BE2C (cell line): ENCODE data around the gene NHERF1.

Experiments
- DNase-seq: peaks from one replicate; pipeline ENCODE4 v3.0.0-alpha.2; 2020
- H3K27me3 ChIP-seq: fragments of 250-450 bp; sonication (Bioruptor Pico); 2 replicates; pipeline ENCODE4 v1.5.1; 2020; ENCODE audit warnings: mild to moderate bottlenecking
- H3K36me3 ChIP-seq: fragments of 250-450 bp; sonication (Bioruptor Pico); 2 replicates; pipeline ENCODE4 v1.5.1; 2020; ENCODE audit warnings: mild to moderate bottlenecking
- H3K4me1 ChIP-seq: fragments of 250-450 bp; sonication (Bioruptor Pico); 2 replicates; pipeline ENCODE4 v1.5.1; 2020
- H3K4me3 ChIP-seq: 2 replicates; pipeline ENCODE4 v1.5.1; 2011; ENCODE audit warnings: low read depth, low read length
- H3K9me3 ChIP-seq: fragments of 250-450 bp; sonication (Bioruptor Pico); 2 replicates; pipeline ENCODE4 v1.5.1; 2020
- TF ChIP-seq, protein P1 (sequence below): IDR thresholded peaks from 2 replicates; pipeline ENCODE4 v1.5.1; 2012; ENCODE audit warnings: mild to moderate bottlenecking, low read depth, low read length

The NHERF1 gene

DNA sequence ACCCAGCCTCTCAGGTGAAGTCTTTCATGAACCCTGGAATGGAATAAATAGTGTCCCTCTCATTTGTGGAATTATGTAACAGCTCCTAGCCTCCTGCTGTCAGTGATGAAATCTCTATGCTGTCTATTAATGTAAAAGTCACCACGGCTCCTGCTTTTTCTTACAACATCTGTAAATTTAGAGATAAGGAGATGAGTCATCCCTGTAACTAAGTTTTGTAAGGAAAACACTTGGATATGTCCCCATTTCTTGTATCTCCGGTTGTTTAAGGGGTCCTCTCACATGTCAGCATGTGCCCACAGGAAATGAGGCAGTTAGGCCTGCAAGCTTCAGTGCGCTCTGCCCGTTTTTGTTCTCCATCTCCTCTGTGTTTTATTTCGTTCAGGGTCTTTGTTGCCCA lies 30.5 kb downstream of the NHERF1 start:
- H3K27me3 ChIP-seq: no peaks in the 10 kb centered on the region
- H3K4me3 ChIP-seq: no peak overlapping the region
- DNase-seq: no peak
- no peaks in the 10 kb centered on the region for H3K9me3 ChIP-seq
- peaks cover 3% of the 10 kb centered on the region; the same call in 1 of the 2 replicates for H3K36me3 ChIP-seq
- H3K4me1 ChIP-seq: no peaks in the 10 kb centered on the region
- TF ChIP-seq, protein P1, sequence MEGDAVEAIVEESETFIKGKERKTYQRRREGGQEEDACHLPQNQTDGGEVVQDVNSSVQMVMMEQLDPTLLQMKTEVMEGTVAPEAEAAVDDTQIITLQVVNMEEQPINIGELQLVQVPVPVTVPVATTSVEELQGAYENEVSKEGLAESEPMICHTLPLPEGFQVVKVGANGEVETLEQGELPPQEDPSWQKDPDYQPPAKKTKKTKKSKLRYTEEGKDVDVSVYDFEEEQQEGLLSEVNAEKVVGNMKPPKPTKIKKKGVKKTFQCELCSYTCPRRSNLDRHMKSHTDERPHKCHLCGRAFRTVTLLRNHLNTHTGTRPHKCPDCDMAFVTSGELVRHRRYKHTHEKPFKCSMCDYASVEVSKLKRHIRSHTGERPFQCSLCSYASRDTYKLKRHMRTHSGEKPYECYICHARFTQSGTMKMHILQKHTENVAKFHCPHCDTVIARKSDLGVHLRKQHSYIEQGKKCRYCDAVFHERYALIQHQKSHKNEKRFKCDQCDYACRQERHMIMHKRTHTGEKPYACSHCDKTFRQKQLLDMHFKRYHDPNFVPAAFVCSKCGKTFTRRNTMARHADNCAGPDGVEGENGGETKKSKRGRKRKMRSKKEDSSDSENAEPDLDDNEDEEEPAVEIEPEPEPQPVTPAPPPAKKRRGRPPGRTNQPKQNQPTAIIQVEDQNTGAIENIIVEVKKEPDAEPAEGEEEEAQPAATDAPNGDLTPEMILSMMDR: no peak

DNA sequence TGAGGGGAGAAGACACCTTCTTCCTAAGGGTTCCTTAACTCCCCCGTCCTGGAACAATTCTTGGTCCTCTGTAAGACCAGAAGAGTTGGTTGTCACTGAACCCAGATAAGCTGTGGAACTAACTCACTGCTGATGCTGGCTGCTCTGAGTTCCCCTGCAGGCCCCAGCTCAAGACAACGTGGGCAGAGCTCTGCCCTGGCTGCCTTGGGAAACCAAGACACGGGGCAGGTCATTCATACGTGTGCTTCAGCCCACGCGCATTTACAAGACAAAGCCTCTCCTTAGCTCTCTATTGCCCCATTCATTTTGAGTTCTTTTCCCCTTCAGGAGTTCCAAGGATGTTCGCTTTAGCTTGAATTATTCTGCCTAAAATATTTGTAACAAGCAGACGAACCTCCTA lies 31.1 kb downstream of the NHERF1 start:
- Histone ChIP-seq H3K4me3 (no peak overlapping the region), H3K4me1 (no peaks in the 10 kb centered on the region), H3K9me3 (no peaks in the 10 kb centered on the region), H3K27me3 (no peaks in the 10 kb centered on the region), H3K36me3 (peaks cover 3% of the 10 kb centered on the region; the same call in 1 of the 2 replicates)
- DNase-seq: no peak
- TF ChIP-seq, protein P1: no peak

DNA sequence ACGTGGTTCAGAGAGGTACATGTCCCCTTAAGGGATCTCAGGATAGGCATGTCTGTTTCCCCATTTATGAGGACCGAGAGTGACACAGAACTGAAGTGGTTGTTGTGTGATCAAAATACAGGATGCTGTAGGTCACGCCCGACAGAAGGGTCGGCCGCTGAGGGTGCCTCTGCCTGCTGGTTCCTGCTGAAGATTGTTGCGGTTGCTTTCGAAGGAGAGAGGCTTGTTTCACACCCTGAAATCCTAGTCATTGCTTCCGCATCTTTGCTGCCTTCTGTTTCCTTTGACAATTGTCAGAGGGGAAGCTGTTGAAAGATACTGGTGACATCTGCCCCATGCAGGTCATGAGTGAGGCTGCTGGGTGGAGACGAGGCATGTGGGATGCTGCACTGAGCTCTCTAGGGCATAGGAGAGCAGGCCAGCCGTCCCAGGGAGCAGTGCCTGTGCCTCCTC lies 31.5 kb downstream of the NHERF1 start:
- TF ChIP-seq, protein P1: no peak
- Histone ChIP-seq H3K4me3 (no peak overlapping the region), H3K27me3 (no peaks in the 10 kb centered on the region), H3K36me3 (peaks cover 3% of the 10 kb centered on the region; the same call in 1 of the 2 replicates), H3K9me3 (no peaks in the 10 kb centered on the region), H3K4me1 (no peaks in the 10 kb centered on the region)
- DNase-seq: no peak

DNA sequence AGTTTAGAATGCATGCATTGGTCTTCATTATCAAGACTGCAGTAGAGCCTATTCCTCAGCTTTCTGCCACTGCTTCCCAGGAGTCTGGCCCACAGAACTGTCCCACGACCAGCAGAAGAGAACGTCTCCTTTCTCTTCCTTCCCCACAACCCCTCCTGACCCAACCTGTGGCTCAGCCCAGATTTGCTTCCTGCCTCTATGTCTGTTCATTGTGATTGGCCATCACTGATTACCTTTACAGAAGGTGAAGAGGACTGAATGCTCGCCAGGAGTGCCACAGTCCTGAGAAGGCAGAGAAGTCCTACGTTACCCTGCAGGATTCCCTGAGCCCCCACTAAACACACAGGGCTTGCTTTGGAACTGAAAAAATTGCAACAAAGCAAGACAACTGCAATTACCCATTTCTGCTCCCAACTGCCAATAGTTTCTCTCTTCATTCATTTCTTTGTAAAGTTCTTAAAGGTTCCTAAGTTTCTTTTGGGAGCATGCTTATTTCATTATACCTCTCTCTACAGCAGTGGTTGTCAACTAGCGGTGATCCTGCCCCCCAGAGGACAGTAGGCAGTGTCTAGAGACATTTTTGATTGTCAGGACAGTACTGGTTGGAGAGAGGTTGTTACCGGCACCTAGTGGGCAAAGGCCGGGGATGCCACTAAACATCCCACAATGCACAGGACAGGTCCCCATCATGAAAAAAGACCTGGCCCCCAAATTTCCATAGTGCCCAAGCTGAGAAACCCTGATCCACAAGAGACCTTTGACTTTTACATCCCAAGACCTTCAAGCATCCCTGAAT lies 32.2 kb downstream of the NHERF1 start:
- H3K27me3 ChIP-seq: no peaks in the 10 kb centered on the region
- H3K4me3 ChIP-seq: no peak overlapping the region
- peak; percentile 61 for DNase-seq
- H3K36me3 ChIP-seq: peaks cover 3% of the 10 kb centered on the region; the same call in 1 of the 2 replicates
- TF ChIP-seq, protein P1: peak; percentile 80
- H3K9me3 ChIP-seq: no peaks in the 10 kb centered on the region
- H3K4me1 ChIP-seq: no peaks in the 10 kb centered on the region

DNA sequence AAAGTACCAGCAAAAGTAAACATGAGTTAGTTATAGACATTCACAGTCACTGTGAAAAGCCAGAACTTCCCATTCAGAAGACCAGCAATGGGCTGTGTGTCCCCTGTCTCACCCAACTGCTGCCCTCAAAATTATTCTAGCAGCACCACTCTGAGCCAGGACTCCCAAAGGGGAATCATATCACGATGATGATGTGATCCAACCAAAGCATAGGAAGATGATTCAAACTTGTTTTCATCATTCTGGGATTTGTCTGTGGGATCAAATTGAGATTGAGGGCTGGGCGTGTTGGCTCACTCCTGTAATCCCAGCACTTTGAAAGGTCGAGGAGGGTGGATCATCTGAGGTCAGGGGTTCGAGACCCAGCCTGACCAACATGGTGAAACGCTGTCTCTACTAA lies 34.1 kb downstream of the NHERF1 start:
- peaks cover 3% of the 10 kb centered on the region; the same call in 1 of the 2 replicates for H3K36me3 ChIP-seq
- H3K4me1 ChIP-seq: no peaks in the 10 kb centered on the region
- TF ChIP-seq, protein P1: no peak
- no peak for DNase-seq
- no peaks in the 10 kb centered on the region for H3K27me3 ChIP-seq
- H3K4me3 ChIP-seq: no peak overlapping the region
- no peaks in the 10 kb centered on the region for H3K9me3 ChIP-seq

DNA sequence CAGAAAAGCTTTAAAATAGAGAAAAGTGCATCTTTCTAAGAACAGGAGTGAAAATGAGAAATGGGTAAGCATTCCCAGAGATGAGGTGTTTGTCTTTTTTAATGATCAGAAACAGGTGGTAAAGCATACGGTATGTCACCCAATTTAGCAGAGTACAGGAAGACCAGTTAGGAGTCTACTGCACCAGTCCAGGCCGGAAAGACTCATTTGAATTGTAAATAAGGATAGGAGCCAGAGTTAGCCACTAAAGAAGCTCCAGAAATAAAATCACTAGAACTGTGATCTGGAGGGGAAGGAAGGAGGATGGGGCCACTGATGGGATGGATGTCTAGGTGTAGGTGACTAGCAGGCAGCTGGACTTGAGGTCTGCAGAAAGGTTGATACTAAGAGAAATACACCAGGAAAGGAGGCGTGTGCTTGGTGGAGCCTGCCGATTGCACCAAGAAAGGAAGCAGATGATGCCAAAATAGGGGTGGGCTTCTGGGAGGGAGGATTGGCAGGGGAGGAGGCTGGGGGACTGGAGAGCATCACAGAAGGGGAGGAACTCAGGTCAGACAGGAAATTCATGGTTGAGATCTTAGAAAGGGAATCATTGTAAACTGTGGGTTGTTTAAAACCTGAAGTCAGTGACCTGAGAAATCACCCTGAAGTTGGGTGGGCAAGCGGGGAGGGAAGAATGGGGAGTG lies 35.8 kb downstream of the NHERF1 start:
- Histone ChIP-seq H3K36me3 (peaks cover 3% of the 10 kb centered on the region; the same call in 1 of the 2 replicates), H3K27me3 (no peaks in the 10 kb centered on the region), H3K9me3 (no peaks in the 10 kb centered on the region), H3K4me3 (no peak overlapping the region), H3K4me1 (no peaks in the 10 kb centered on the region)
- no peak for DNase-seq
- TF ChIP-seq, protein P1: no peak
